AG10803 (cell line): ENCODE data around the gene BRD8.
A peak's percentile ranks its signal among the peaks of the same experiment; 100 is the strongest.

Experiments
- DNase-seq: peaks from one replicate; pipeline ENCODE4 v3.0.0; 2010; ENCODE audit warnings: low read depth
- H3K4me3 ChIP-seq: 2 replicates; pipeline ENCODE4 v1.5.1; 2011; ENCODE audit warnings: mild to moderate bottlenecking, low read length, control low read depth
- CTCF ChIP-seq: conservative IDR thresholded peaks from 2 replicates; pipeline ENCODE4 v1.5.1; 2011; ENCODE audit warnings: mild to moderate bottlenecking, low read length, control low read depth, inconsistent platforms

The BRD8 gene

GRCh38 chr5:138138949-138139780 is 39.3 kb downstream of the BRD8 start, which contains the start of gene NME5:
Gene NME5 (minus strand): TSS chr5:138139428. CDS start chr5:138138780, 648 bp downstream.
- TF ChIP-seq CTCF: no peak
- DNase-seq: peak; percentile 39
- peak within 1 kb of the TSS; percentile 60 for H3K4me3 ChIP-seq

- TF ChIP-seq CTCF: no peak
- DNase-seq: no peak
- no peak overlapping the region for H3K4me3 ChIP-seq
These were observed 45.9 kb downstream of the BRD8 start for GRCh38 chr5:138132543-138132942.

- H3K4me3 ChIP-seq: no peak overlapping the region
- TF ChIP-seq CTCF: no peak
- DNase-seq: no peak
These were observed 49.1 kb downstream of the BRD8 start for GRCh38 chr5:138129347-138129746.

GRCh38 chr5:138128334-138128733 is 50.1 kb downstream of the BRD8 start:
- TF ChIP-seq CTCF: no peak
- no peak for DNase-seq

GRCh38 chr5:138115254-138115653 is 63.2 kb downstream of the BRD8 start:
- TF ChIP-seq CTCF: no peak
- DNase-seq: no peak
- H3K4me3 ChIP-seq: no peak overlapping the region

More at GRCh38 chr5:138128334-138128733, 50.1 kb downstream of the BRD8 start:
- H3K4me3 ChIP-seq: no peak overlapping the region

GRCh38 chr5:138111937-138112336 is 66.5 kb downstream of the BRD8 start:
- DNase-seq: peak; percentile 22
- H3K4me3 ChIP-seq: no peak overlapping the region
- TF ChIP-seq CTCF: no peak

- TF ChIP-seq CTCF: no peak
- no peak overlapping the region for H3K4me3 ChIP-seq
- DNase-seq: no peak
These were observed 67.2 kb downstream of the BRD8 start for GRCh38 chr5:138111181-138111580.
